ENCODE results near the gene ZGRF1.
"Not testable (repeated sequence)": the region's sequence is repeated elsewhere in the genome, so short reads cannot be mapped to it uniquely, and the experiment has no call there.

ZGRF1 gene

GRCh38 chr4:112508356-112508755 is 128.4 kb downstream of the ZGRF1 start:
- no peaks in the 10 kb centered on the region for H3K79me2 ChIP-seq (ENCODE audit: insufficient read depth, low read length)
- no peaks in the 10 kb centered on the region for H4K20me1 ChIP-seq (ENCODE audit: insufficient read depth, low read length)
- no peak for ATAC-seq (ENCODE audit: insufficient read depth, low read depth)
- H3K27me3 ChIP-seq (ENCODE audit: insufficient read depth, low read length, poor library complexity) = no peaks in the 10 kb centered on the region
- H3K27ac ChIP-seq (ENCODE audit: low read length) = no peak overlapping the region
- no peak overlapping the region for H3K4me3 ChIP-seq (ENCODE audit: low read depth in 1 of 2, low read length in 2 of 2)
- H3K9ac ChIP-seq (ENCODE audit: low read depth, low read length) = no peak overlapping the region
- TF ChIP-seq CTCF (IDR thresholded peaks at IDR 0.05; ENCODE audit: borderline replicate concordance, extremely low read depth, low read length, poor library complexity, severe bottlenecking) = no peak
- no peak for TF ChIP-seq EZH2 (IDR thresholded peaks at IDR 0.05; ENCODE audit: borderline replicate concordance, low read depth, low read length, severe bottlenecking)
- no peak overlapping the region for H3K4me2 ChIP-seq (ENCODE audit: insufficient read depth, low read length)
- no peaks in the 10 kb centered on the region for H3K4me1 ChIP-seq (ENCODE audit: insufficient read depth, low read length)
- no peaks in the 10 kb centered on the region for H3K36me3 ChIP-seq (ENCODE audit: insufficient read depth, low read length)
- no peak for DNase-seq
- no peak overlapping the region for H2AFZ ChIP-seq (ENCODE audit: low read depth, low read length)
- H3K9me3 ChIP-seq (ENCODE audit: insufficient read depth, low read length, severe bottlenecking) = no peaks in the 10 kb centered on the region

GRCh38 chr4:112504807-112505206 is 131.9 kb downstream of the ZGRF1 start:
- H3K9me3 ChIP-seq (ENCODE audit: insufficient read depth, low read length, severe bottlenecking) = no peaks in the 10 kb centered on the region

GRCh38 chr4:112502871-112503270 is 133.8 kb downstream of the ZGRF1 start:
- Histone ChIP-seq H4K20me1 (ENCODE audit: insufficient read depth, low read length) (no peaks in the 10 kb centered on the region), H3K27ac (ENCODE audit: low read length) (no peak overlapping the region), H3K4me1 (ENCODE audit: insufficient read depth, low read length) (no peaks in the 10 kb centered on the region), H3K79me2 (ENCODE audit: insufficient read depth, low read length) (no peaks in the 10 kb centered on the region), H3K9me3 (ENCODE audit: insufficient read depth, low read length, severe bottlenecking) (no peaks in the 10 kb centered on the region), H3K4me3 (ENCODE audit: low read depth in 1 of 2, low read length in 2 of 2) (no peak overlapping the region), H3K9ac (ENCODE audit: low read depth, low read length) (no peak overlapping the region), H3K36me3 (ENCODE audit: insufficient read depth, low read length) (no peaks in the 10 kb centered on the region), H3K27me3 (ENCODE audit: insufficient read depth, low read length, poor library complexity) (no peaks in the 10 kb centered on the region), H2AFZ (ENCODE audit: low read depth, low read length) (no peak overlapping the region), H3K4me2 (ENCODE audit: insufficient read depth, low read length) (no peak overlapping the region)
- DNase-seq = no peak
- ATAC-seq (ENCODE audit: insufficient read depth, low read depth) = no peak
- TF ChIP-seq CTCF (IDR thresholded peaks at IDR 0.05; ENCODE audit: borderline replicate concordance, extremely low read depth, low read length, poor library complexity, severe bottlenecking) (no peak), EZH2 (IDR thresholded peaks at IDR 0.05; ENCODE audit: borderline replicate concordance, low read depth, low read length, severe bottlenecking) (no peak)

More at GRCh38 chr4:112504807-112505206, 131.9 kb downstream of the ZGRF1 start:
- H3K27ac ChIP-seq (ENCODE audit: low read length) = no peak overlapping the region
- DNase-seq (no peak), ATAC-seq (ENCODE audit: insufficient read depth, low read depth) (no peak)
- no peaks in the 10 kb centered on the region for H3K36me3 ChIP-seq (ENCODE audit: insufficient read depth, low read length)
- H4K20me1 ChIP-seq (ENCODE audit: insufficient read depth, low read length) = no peaks in the 10 kb centered on the region
- no peaks in the 10 kb centered on the region for H3K27me3 ChIP-seq (ENCODE audit: insufficient read depth, low read length, poor library complexity)
- no peaks in the 10 kb centered on the region for H3K79me2 ChIP-seq (ENCODE audit: insufficient read depth, low read length)
- no peak for TF ChIP-seq CTCF (IDR thresholded peaks at IDR 0.05; ENCODE audit: borderline replicate concordance, extremely low read depth, low read length, poor library complexity, severe bottlenecking)
- no peak for TF ChIP-seq EZH2 (IDR thresholded peaks at IDR 0.05; ENCODE audit: borderline replicate concordance, low read depth, low read length, severe bottlenecking)
- H2AFZ ChIP-seq (ENCODE audit: low read depth, low read length) = no peak overlapping the region
- no peak overlapping the region for H3K4me2 ChIP-seq (ENCODE audit: insufficient read depth, low read length)
- H3K4me1 ChIP-seq (ENCODE audit: insufficient read depth, low read length) = no peaks in the 10 kb centered on the region
- no peak overlapping the region for H3K9ac ChIP-seq (ENCODE audit: low read depth, low read length)
- no peak overlapping the region for H3K4me3 ChIP-seq (ENCODE audit: low read depth in 1 of 2, low read length in 2 of 2)

- no peaks in the 10 kb centered on the region for H3K4me1 ChIP-seq (ENCODE audit: insufficient read depth, low read length)
- no peak overlapping the region for H3K27ac ChIP-seq (ENCODE audit: low read length)
- no peaks in the 10 kb centered on the region for H3K79me2 ChIP-seq (ENCODE audit: insufficient read depth, low read length)
- H3K4me3 ChIP-seq (ENCODE audit: low read depth in 1 of 2, low read length in 2 of 2) = no peak overlapping the region
- H3K4me2 ChIP-seq (ENCODE audit: insufficient read depth, low read length) = no peak overlapping the region
- no peaks in the 10 kb centered on the region for H4K20me1 ChIP-seq (ENCODE audit: insufficient read depth, low read length)
- peaks cover 7% of the 10 kb centered on the region for H3K27me3 ChIP-seq (ENCODE audit: insufficient read depth, low read length, poor library complexity)
- DNase-seq (no peak), ATAC-seq (ENCODE audit: insufficient read depth, low read depth) (no peak)
- no peak overlapping the region for H2AFZ ChIP-seq (ENCODE audit: low read depth, low read length)
- H3K36me3 ChIP-seq (ENCODE audit: insufficient read depth, low read length) = no peaks in the 10 kb centered on the region
- H3K9me3 ChIP-seq (ENCODE audit: insufficient read depth, low read length, severe bottlenecking) = peaks cover 9% of the 10 kb centered on the region
- no peak overlapping the region for H3K9ac ChIP-seq (ENCODE audit: low read depth, low read length)
- TF ChIP-seq EZH2 (IDR thresholded peaks at IDR 0.05; ENCODE audit: borderline replicate concordance, low read depth, low read length, severe bottlenecking) (no peak), CTCF (IDR thresholded peaks at IDR 0.05; ENCODE audit: borderline replicate concordance, extremely low read depth, low read length, poor library complexity, severe bottlenecking) (no peak)
These were observed 144.4 kb downstream of the ZGRF1 start for GRCh38 chr4:112492321-112492720.

GRCh38 chr4:112490808-112491207 is 145.9 kb downstream of the ZGRF1 start:
- H3K4me1 ChIP-seq (ENCODE audit: insufficient read depth, low read length); DNase-seq; H3K4me3 ChIP-seq (ENCODE audit: low read depth in 1 of 2, low read length in 2 of 2); H3K27me3 ChIP-seq (ENCODE audit: insufficient read depth, low read length, poor library complexity); H3K9ac ChIP-seq (ENCODE audit: low read depth, low read length); H3K4me2 ChIP-seq (ENCODE audit: insufficient read depth, low read length); H2AFZ ChIP-seq (ENCODE audit: low read depth, low read length); H3K9me3 ChIP-seq (ENCODE audit: insufficient read depth, low read length, severe bottlenecking); H3K79me2 ChIP-seq (ENCODE audit: insufficient read depth, low read length); H3K36me3 ChIP-seq (ENCODE audit: insufficient read depth, low read length); H3K27ac ChIP-seq (ENCODE audit: low read length); H4K20me1 ChIP-seq (ENCODE audit: insufficient read depth, low read length); ATAC-seq (ENCODE audit: insufficient read depth, low read depth): not testable (repeated sequence)

Measured in DND-41 (cell line).